Liver (tissue), 10 donors: ENCODE measurements around the gene THY1. TPM values are rescaled to one million over a fixed set of nuclear protein-coding genes. Genes with fewer than 3 reads are reported as not detected.

Experiments used
- DNase-seq: peaks from one replicate; pipeline ENCODE4 v3.0.0-alpha.2; 2017; ENCODE audit warnings: low spot score
- H3K27ac ChIP-seq, 2 donors: one replicate each; pipeline ENCODE4 v1.7.0; 2013; ENCODE audit warnings: inconsistent platforms in 2 of 2, low read length in 2 of 2, control low read depth in 1 of 2, low read depth in 1 of 2, mild to moderate bottlenecking in 1 of 2
- H3K27me3 ChIP-seq, 4 donors: one replicate each; pipeline versions ENCODE4 v1.6.1 to v1.7.0; 2013; ENCODE audit warnings: low read length in 3 of 4, inconsistent platforms in 1 of 4, mild to moderate bottlenecking in 1 of 4, moderate library complexity in 1 of 4; ENCODE audit not compliant: control insufficient read depth in 4 of 4, insufficient read depth in 4 of 4
- H3K36me3 ChIP-seq, 4 donors: one replicate each; pipeline versions ENCODE4 v1.6.1 to v1.7.0; 2013; ENCODE audit warnings: low read length in 3 of 4, mild to moderate bottlenecking in 3 of 4, low read depth in 1 of 4, moderate library complexity in 1 of 4; ENCODE audit not compliant: control insufficient read depth in 4 of 4, insufficient read depth in 3 of 4
- H3K4me1 ChIP-seq, 4 donors: one replicate each; pipeline versions ENCODE4 v1.6.1 to v1.7.0; 2013; ENCODE audit warnings: low read length in 3 of 4, mild to moderate bottlenecking in 3 of 4, moderate library complexity in 1 of 4; ENCODE audit not compliant: control insufficient read depth in 4 of 4, insufficient read depth in 4 of 4
- H3K4me3 ChIP-seq, 3 donors: one replicate each; pipeline versions ENCODE4 v1.6.1 to v1.7.0; 2013; ENCODE audit warnings: low read length in 3 of 3, control low read depth in 1 of 3, low read depth in 1 of 3, mild to moderate bottlenecking in 1 of 3
- H3K9ac ChIP-seq, 2 donors: one replicate each; pipeline ENCODE4 v1.7.0; 2013; ENCODE audit warnings: low read length in 2 of 2, mild to moderate bottlenecking in 2 of 2, moderate library complexity in 2 of 2, control low read depth in 1 of 2, low read depth in 1 of 2
- H3K9me3 ChIP-seq, 4 donors: one replicate each; pipeline versions ENCODE4 v1.6.1 to v1.7.0; 2013; ENCODE audit warnings: low read length in 3 of 4; ENCODE audit not compliant: control insufficient read depth in 4 of 4
- EGR1 ChIP-seq, 2 donors: IDR thresholded peaks; 2 replicates each; pipeline ENCODE4 v1.6.1; 2016 to 2018; ENCODE audit warnings: antibody characterized with exemption in 2 of 2, low read depth in 2 of 2
- FOXA1 ChIP-seq: IDR thresholded peaks from 2 replicates; pipeline ENCODE4 v1.6.1; 2016; ENCODE audit warnings: antibody characterized with exemption
- HNF4G ChIP-seq: IDR thresholded peaks from 2 replicates; pipeline ENCODE4 v1.6.1; 2016; ENCODE audit warnings: antibody characterized with exemption
- JUND ChIP-seq, 2 donors: IDR thresholded peaks; 2 replicates each; pipeline ENCODE4 v1.6.1; 2016; ENCODE audit warnings: antibody characterized with exemption in 2 of 2
- MAX ChIP-seq: IDR thresholded peaks from 2 replicates; pipeline ENCODE4 v1.6.1; 2016; ENCODE audit warnings: antibody characterized with exemption
- NR2F2 ChIP-seq: IDR thresholded peaks from 2 replicates; pipeline ENCODE4 v1.6.1; 2016; ENCODE audit warnings: antibody characterized with exemption
- RAD21 ChIP-seq, 2 donors: IDR thresholded peaks; 2 replicates each; pipeline ENCODE4 v1.6.1; 2016; ENCODE audit warnings: antibody characterized with exemption in 2 of 2, mild to moderate bottlenecking in 2 of 2
- SP1 ChIP-seq: IDR thresholded peaks from 2 replicates; pipeline ENCODE4 v1.6.1; 2018; ENCODE audit warnings: antibody characterized with exemption, mild to moderate bottlenecking
- TAF1 ChIP-seq: conservative IDR thresholded peaks from 2 replicates; pipeline ENCODE4 v1.6.1; 2016; ENCODE audit warnings: antibody characterized with exemption, mild to moderate bottlenecking
- YY1 ChIP-seq: IDR thresholded peaks from 2 replicates; pipeline ENCODE4 v1.6.1; 2016; ENCODE audit warnings: antibody characterized with exemption, mild to moderate bottlenecking
- ZBTB33 ChIP-seq: IDR thresholded peaks from 2 replicates; pipeline ENCODE4 v1.6.1; 2016; ENCODE audit warnings: antibody characterized with exemption
- WGBS: extraction: QIAGEN DNeasy Blood & Tissue Kit; methylation state at CpG from one replicate; pipeline ENCODE4 v1.1.7; 2013; 5-methylcytosine and 5-hydroxymethylcytosine counted together
- polyA plus RNA-seq, 2 donors: library from polyadenylated mRNA; stranded (reverse) in 1 of 2; unstranded in 1 of 2; fragments of 200-250 nt in 1 of 2; fragments of >200 nt in 1 of 2; fragmentation: Nextera tagmentation in 1 of 2; extraction: Ambion mirVana in 1 of 2; gene quantifications; one replicate each; pipeline versions ENCODE4 v1.2.1 to v1.2.3, GENCODE V29; 2013 to 2015
- small RNA-seq: library from RNA; depleted of rRNA; stranded (forward); fragments of <200 nt; gene quantifications from one replicate; pipeline ENCODE3, GENCODE V24; 2014
- total RNA-seq, 2 donors: library from RNA; depleted of rRNA; stranded (reverse); fragments of >200 nt; gene quantifications; one replicate each; pipeline ENCODE4 v1.2.3, GENCODE V29; 2014
- TF ChIP-seq, protein P1 (sequence below): fragments of 150-350 bp; IDR thresholded peaks from 2 replicates; pipeline ENCODE4 v1.5.1; 2017; ENCODE audit warnings: improper control_type of control experiment, low read depth, low read length; ENCODE audit not compliant: missing input control
- donor health status: healthy.
- donor health status: healthy.
- donor health status: healthy.
- donor health status: healthy.
- donor health status: healthy.

Gene THY1
- total and polyA plus RNA-seq, 4 donors, result 0.51 to 5.1 (median 1.1) TPM

DNA sequence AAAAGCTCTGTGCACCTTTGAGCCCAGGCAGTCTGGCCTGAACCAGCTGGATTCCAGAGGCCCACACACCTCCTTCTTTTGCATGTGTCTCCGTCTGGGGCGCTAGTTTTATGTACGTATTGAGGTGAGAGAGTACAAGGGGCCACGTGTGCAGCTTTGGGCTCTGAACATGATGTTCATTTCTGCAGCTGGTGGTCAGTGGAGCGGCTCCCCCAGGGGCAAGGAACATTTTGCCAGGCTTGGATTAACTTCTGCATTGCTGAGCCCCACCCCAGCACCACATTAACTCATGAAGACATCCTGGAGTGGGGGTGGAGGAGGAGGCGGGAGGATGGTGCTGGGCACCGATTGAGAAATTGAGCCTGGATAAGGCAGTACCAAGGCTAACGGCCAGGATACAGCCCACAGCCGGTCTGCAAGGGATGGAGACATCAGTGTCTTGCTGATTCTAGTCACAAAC is 55.3 kb downstream of the THY1 start:
- H3K4me3 ChIP-seq, result peak overlapping the region in 1 of 3 donors; percentile 32
- H3K27ac ChIP-seq, result peak overlapping the region; percentile 96 to 97
- no peaks in the 10 kb centered on the region for H3K36me3 ChIP-seq
- 55% methylated on average over 9 of the region's 9 CpGs for WGBS
- TF ChIP-seq RAD21 (IDR thresholded peaks at IDR 0.05) (no peak), MAX (no peak), ZBTB33 (no peak), SP1 (no peak), FOXA1 (no peak), EGR1 (IDR thresholded peaks at IDR 0.05; ENCODE audit: low read depth in 2 of 2) (no peak), NR2F2 (no peak), YY1 (no peak), JUND (IDR thresholded peaks at IDR 0.05) (no peak), TAF1 (no peak), HNF4G (no peak)
- TF ChIP-seq, protein P1, sequence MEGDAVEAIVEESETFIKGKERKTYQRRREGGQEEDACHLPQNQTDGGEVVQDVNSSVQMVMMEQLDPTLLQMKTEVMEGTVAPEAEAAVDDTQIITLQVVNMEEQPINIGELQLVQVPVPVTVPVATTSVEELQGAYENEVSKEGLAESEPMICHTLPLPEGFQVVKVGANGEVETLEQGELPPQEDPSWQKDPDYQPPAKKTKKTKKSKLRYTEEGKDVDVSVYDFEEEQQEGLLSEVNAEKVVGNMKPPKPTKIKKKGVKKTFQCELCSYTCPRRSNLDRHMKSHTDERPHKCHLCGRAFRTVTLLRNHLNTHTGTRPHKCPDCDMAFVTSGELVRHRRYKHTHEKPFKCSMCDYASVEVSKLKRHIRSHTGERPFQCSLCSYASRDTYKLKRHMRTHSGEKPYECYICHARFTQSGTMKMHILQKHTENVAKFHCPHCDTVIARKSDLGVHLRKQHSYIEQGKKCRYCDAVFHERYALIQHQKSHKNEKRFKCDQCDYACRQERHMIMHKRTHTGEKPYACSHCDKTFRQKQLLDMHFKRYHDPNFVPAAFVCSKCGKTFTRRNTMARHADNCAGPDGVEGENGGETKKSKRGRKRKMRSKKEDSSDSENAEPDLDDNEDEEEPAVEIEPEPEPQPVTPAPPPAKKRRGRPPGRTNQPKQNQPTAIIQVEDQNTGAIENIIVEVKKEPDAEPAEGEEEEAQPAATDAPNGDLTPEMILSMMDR, result no peak
- DNase-seq, result no peak
- H3K9me3 ChIP-seq, result no peaks in the 10 kb centered on the region
- H3K4me1 ChIP-seq, result peaks cover 20 to 89% (median 68%) of the 10 kb centered on the region in 4 donors
- peak overlapping the region in 1 of 2 donors; percentile 23 for H3K9ac ChIP-seq
- no peaks in the 10 kb centered on the region for H3K27me3 ChIP-seq

Small RNAs within 50 kb of the gene (small RNA-seq; reads per million reads assigned to genes)
- not detected for gene AP003396.4

Other genes starting within 250 kb of the THY1 start
- under 1 TPM in 1 of 2 donors, not detected in 1; 0.17 TPM for gene NHERF4, start 237.7 kb downstream of the THY1 start, total RNA-seq
- gene NHERF4, start 237.7 kb downstream of the THY1 start, polyA plus RNA-seq, result under 1 TPM in 1 of 2 donors, not detected in 1; 0.03 TPM
- gene CBL, start 216.8 kb downstream of the THY1 start, total RNA-seq, result 1 to 10 TPM; 5.3 to 5.5 TPM
- gene CBL, start 216.8 kb downstream of the THY1 start, polyA plus RNA-seq, result 1 to 10 TPM; 1.6 to 1.7 TPM
- gene MCAM, start 106.0 kb downstream of the THY1 start, total RNA-seq, result 10 to 100 TPM in 1 of 2 donors, 1 to 10 TPM in 1; 8.4 to 49.6 TPM
- 10 to 100 TPM in 1 of 2 donors, 1 to 10 TPM in 1; 2.2 to 10.3 TPM for gene MCAM, start 106.0 kb downstream of the THY1 start, polyA plus RNA-seq
- 1 to 10 TPM; 6.3 to 9.2 TPM for gene RNF26, start 88.6 kb downstream of the THY1 start, total RNA-seq
- 10 to 100 TPM; 13.0 to 19.1 TPM for gene RNF26, start 88.6 kb downstream of the THY1 start, polyA plus RNA-seq
- 1 to 10 TPM; 2.2 to 4.4 TPM for gene C1QTNF5, start 82.3 kb downstream of the THY1 start, total RNA-seq
- gene C1QTNF5, start 82.3 kb downstream of the THY1 start, polyA plus RNA-seq, result 1 to 10 TPM; 1.9 to 6.4 TPM
- not detected for gene MFRP, start 76.5 kb downstream of the THY1 start, total RNA-seq
- gene MFRP, start 76.5 kb downstream of the THY1 start, polyA plus RNA-seq, result not detected
- 1 to 10 TPM in 1 of 2 donors, under 1 TPM in 1; 0.65 to 4.4 TPM for gene USP2, start 41.5 kb downstream of the THY1 start, total RNA-seq
- 1 to 10 TPM; 2.0 to 2.2 TPM for gene USP2, start 41.5 kb downstream of the THY1 start, polyA plus RNA-seq